GM18511 (cell line): Measurements from ENCODE around the gene HIF1A.
"Not testable (repeated sequence)": the region's sequence is repeated elsewhere in the genome, so short reads cannot be mapped to it uniquely, and the experiment has no call there.

ENCODE experiments used
- ATAC-seq: cut with Tn5 transposase; IDR thresholded peaks from one replicate; pipeline ENCODE4 v1.9.1; 2021; ENCODE audit warnings: mild to moderate bottlenecking, moderate library complexity; ENCODE audit not compliant: unreplicated experiment

The HIF1A gene

GRCh38 chr14:61744238-61744637 lies 48.9 kb downstream of the HIF1A start:
- ATAC-seq, result no peak

GRCh38 chr14:61746346-61746745 lies 51.0 kb downstream of the HIF1A start:
- not testable (repeated sequence) for ATAC-seq

GRCh38 chr14:61746881-61747280 lies 51.6 kb downstream of the HIF1A start:
- no peak for ATAC-seq

- no peak for ATAC-seq
Measured at GRCh38 chr14:61747342-61747741, 52.0 kb downstream of the HIF1A start.

GRCh38 chr14:61749264-61749663 lies 54.0 kb downstream of the HIF1A start:
- ATAC-seq, result no peak

GRCh38 chr14:61749867-61750266 lies 54.6 kb downstream of the HIF1A start:
- ATAC-seq, result no peak

- peak; percentile 88 for ATAC-seq
Measured at GRCh38 chr14:61750708-61751474, 55.6 kb downstream of the HIF1A start.

GRCh38 chr14:61751475-61751989 lies 56.2 kb downstream of the HIF1A start:
- ATAC-seq, result no peak

- ATAC-seq, result peak; percentile 64
Measured at GRCh38 chr14:61752626-61753025, 57.3 kb downstream of the HIF1A start.

GRCh38 chr14:61753631-61754030 lies 58.3 kb downstream of the HIF1A start:
- ATAC-seq, result no peak

GRCh38 chr14:61754627-61755381 lies 59.5 kb downstream of the HIF1A start:
- ATAC-seq, result no peak

- ATAC-seq, result not testable (repeated sequence)
Measured at GRCh38 chr14:61755382-61755742, 60.0 kb downstream of the HIF1A start.

GRCh38 chr14:61756135-61756534 lies 60.8 kb downstream of the HIF1A start:
- ATAC-seq, result no peak

GRCh38 chr14:61759878-61760277 lies 64.6 kb downstream of the HIF1A start:
- ATAC-seq, result no peak

- peak; percentile 4 for ATAC-seq
Measured at GRCh38 chr14:61761557-61761956, 66.2 kb downstream of the HIF1A start.

- ATAC-seq, result peak; percentile 100
Measured at GRCh38 chr14:61761959-61762786, 66.9 kb downstream of the HIF1A start, which contains the start of gene SNAPC1. SNAPC1 (plus strand) TSS chr14:61762420; CDS start chr14:61762461, 41 bp downstream.

- no peak for ATAC-seq
Measured at GRCh38 chr14:61764342-61765122, 69.2 kb downstream of the HIF1A start.

GRCh38 chr14:61765225-61765943 lies 70.1 kb downstream of the HIF1A start:
- ATAC-seq, result no peak

GRCh38 chr14:61766151-61766550 lies 70.8 kb downstream of the HIF1A start:
- ATAC-seq, result no peak

GRCh38 chr14:61768240-61768639 lies 72.9 kb downstream of the HIF1A start:
- ATAC-seq, result no peak
